Panc1 (cell line): ENCODE data around the gene DNAH3. TPM values are rescaled to one million over a fixed set of nuclear protein-coding genes. Genes with fewer than 3 reads are reported as not detected.

Experiments
- ATAC-seq: fragments of 200-7000 bp; cut with Tn5 transposase; 2 replicates; pipeline ENCODE4 v1.9.1; 2020; ENCODE audit warnings: mild to moderate bottlenecking, moderate library complexity
- BruUV-seq: library from RNA; stranded (reverse); fragments of 400-500 nt; replicated peaks from 2 replicates; lab custom pipeline; 2021; lab: Mats Ljungman, UMichigan
- CTCF ChIA-PET: fragments of 300-600 bp; sonication (Branson Sonifier 250); formaldehyde crosslinking; loops from one replicate; lab custom pipeline; 2022; ENCODE audit warnings: antibody characterized with exemption; lab: Charles Lee
- POLR2A ChIA-PET: fragments of 300-600 bp; sonication (Branson Sonifier 250); formaldehyde crosslinking; loops from one replicate; lab custom pipeline; 2022; ENCODE audit warnings: antibody characterized with exemption; lab: Charles Lee
- DNase-seq: peaks from one replicate; pipeline ENCODE4 v3.0.0-alpha.2; 2010; ENCODE audit warnings: low read depth, low spot score
- H3K27ac ChIP-seq: 2 replicates; pipeline ENCODE4 v1.5.1; 2011; ENCODE audit warnings: mild to moderate bottlenecking, low read length, inconsistent platforms
- H3K27me3 ChIP-seq: fragments of 200-500 bp; sonication (Bioruptor generic); 2 replicates; pipeline ENCODE4 v1.6.0; 2014; ENCODE audit warnings: low read length, inconsistent platforms; ENCODE audit not compliant: control insufficient read depth, insufficient read depth
- H3K36me3 ChIP-seq: fragments of 200-500 bp; sonication (Bioruptor generic); 2 replicates; pipeline ENCODE4 v1.5.1; 2014; ENCODE audit warnings: inconsistent platforms, mild to moderate bottlenecking, low read length, moderate library complexity; ENCODE audit not compliant: control insufficient read depth, insufficient read depth
- H3K4me1 ChIP-seq: 2 replicates; pipeline ENCODE4 v1.5.1; 2011; ENCODE audit warnings: inconsistent platforms, mild to moderate bottlenecking, low read length, moderate library complexity; ENCODE audit not compliant: control insufficient read depth, insufficient read depth
- H3K4me3 ChIP-seq, 2 experiments: 2 replicates each; pipeline ENCODE4 v1.5.1; 2011 to 2012; ENCODE audit warnings: low read depth in 2 of 2, low read length in 2 of 2, mild to moderate bottlenecking in 2 of 2, inconsistent platforms in 1 of 2, moderate library complexity in 1 of 2
- H3K9me3 ChIP-seq: fragments of 200-500 bp; sonication (Bioruptor generic); 2 replicates; pipeline ENCODE4 v1.5.1; 2014; ENCODE audit warnings: low read depth, mild to moderate bottlenecking, inconsistent platforms, low read length, moderate library complexity; ENCODE audit not compliant: control insufficient read depth, insufficient read depth
- POLR2AphosphoS5 ChIP-seq: IDR thresholded peaks from 2 replicates; pipeline ENCODE4 v1.6.1; 2012; ENCODE audit warnings: mild to moderate bottlenecking, low read depth, low read length, moderate library complexity
- SIN3A ChIP-seq: IDR thresholded peaks from 2 replicates; pipeline ENCODE4 v1.6.1; 2012; ENCODE audit warnings: low read depth, mild to moderate bottlenecking, low read length, moderate library complexity, borderline replicate concordance; ENCODE audit not compliant: insufficient read depth
- TCF7L2 ChIP-seq: IDR thresholded peaks from 2 replicates; pipeline ENCODE4 v1.6.1; 2011; ENCODE audit warnings: mild to moderate bottlenecking, low read depth, low read length, inconsistent platforms
- in situ Hi-C: cut with HindIII; loops from 2 replicates; pipeline ENCODE4 v1.10.0; 2016; ENCODE audit warnings: low sequenced_read_pairs, low pct_unique_long_range_greater_than_20kb
- intact Hi-C: fragments of 100-400 bp; cut with micrococcal nuclease; formaldehyde crosslinking; loops from one replicate; pipeline ENCODE4 v1.10.0; 2022; ENCODE audit not compliant: unreplicated experiment
- total RNA-seq: library from RNA; stranded (reverse); gene quantifications from one replicate; pipeline ENCODE4 v1.2.1, GENCODE V29; 2021; ENCODE audit not compliant: unreplicated experiment
- TF ChIP-seq, protein P1 (sequence below): fragments of 450-650 bp; IDR thresholded peaks from 2 replicates; pipeline ENCODE4 v1.5.1; 2017; ENCODE audit warnings: mild to moderate bottlenecking
- TF ChIP-seq, protein P2 (sequence below), 2 experiments: IDR thresholded peaks; 2 replicates each; pipeline ENCODE4 v1.6.1; 2011 to 2012; ENCODE audit warnings: low read depth in 2 of 2, control low read depth in 1 of 2, low read length in 1 of 2, mild to moderate bottlenecking in 1 of 2, moderate library complexity in 1 of 2; ENCODE audit not compliant: insufficient read depth in 1 of 2

The DNAH3 gene
- total RNA-seq, 1 experiment from 2014 or later, result 0.62 TPM

DNA sequence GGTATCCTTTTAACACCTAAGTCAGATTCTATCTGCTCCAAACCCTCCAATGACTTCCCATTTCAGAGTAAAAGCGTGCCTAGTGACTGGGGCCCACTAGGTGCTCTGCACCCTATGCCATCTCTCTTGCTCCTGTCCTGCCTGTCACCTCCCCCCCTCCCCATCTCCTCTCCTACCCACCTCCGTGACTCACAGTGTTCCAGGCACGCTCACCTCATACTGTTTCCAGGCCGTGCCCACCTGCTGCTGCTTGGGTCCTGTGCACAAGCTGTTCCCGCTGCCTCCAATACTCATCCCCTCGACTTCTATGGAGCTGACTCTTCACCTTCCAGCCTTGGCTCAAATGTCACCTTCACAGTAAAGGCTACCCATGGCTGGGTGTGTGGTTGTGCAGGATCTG is 21.7 kb downstream of the DNAH3 start:
- DNase-seq, result no peak
- intact Hi-C loops (no loop called here), in situ Hi-C loops (no loop called here)
- POLR2A ChIA-PET, result no interaction called here
- Histone ChIP-seq H3K4me3 (no peak overlapping the region), H3K4me1 (no peaks in the 10 kb centered on the region), H3K36me3 (no peaks in the 10 kb centered on the region), H3K9me3 (no peaks in the 10 kb centered on the region), H3K27me3 (peaks cover 16% of the 10 kb centered on the region), H3K27ac (no peak overlapping the region)
- no peak for ATAC-seq
- no TSS peak for BruUV-seq
- CTCF ChIA-PET, result interaction anchor here (0.5 to 0.6 kb wide), 2 partner anchors 44 to 128 kb away, joined by 4 to 6 read pairs; no protein-coding TSS in a partner anchor
- no peak for TF ChIP-seq POLR2AphosphoS5
- TF ChIP-seq SIN3A, result no peak
- TF ChIP-seq, protein P1, sequence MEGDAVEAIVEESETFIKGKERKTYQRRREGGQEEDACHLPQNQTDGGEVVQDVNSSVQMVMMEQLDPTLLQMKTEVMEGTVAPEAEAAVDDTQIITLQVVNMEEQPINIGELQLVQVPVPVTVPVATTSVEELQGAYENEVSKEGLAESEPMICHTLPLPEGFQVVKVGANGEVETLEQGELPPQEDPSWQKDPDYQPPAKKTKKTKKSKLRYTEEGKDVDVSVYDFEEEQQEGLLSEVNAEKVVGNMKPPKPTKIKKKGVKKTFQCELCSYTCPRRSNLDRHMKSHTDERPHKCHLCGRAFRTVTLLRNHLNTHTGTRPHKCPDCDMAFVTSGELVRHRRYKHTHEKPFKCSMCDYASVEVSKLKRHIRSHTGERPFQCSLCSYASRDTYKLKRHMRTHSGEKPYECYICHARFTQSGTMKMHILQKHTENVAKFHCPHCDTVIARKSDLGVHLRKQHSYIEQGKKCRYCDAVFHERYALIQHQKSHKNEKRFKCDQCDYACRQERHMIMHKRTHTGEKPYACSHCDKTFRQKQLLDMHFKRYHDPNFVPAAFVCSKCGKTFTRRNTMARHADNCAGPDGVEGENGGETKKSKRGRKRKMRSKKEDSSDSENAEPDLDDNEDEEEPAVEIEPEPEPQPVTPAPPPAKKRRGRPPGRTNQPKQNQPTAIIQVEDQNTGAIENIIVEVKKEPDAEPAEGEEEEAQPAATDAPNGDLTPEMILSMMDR, result no peak
- TF ChIP-seq TCF7L2, result no peak
- TF ChIP-seq, protein P2, sequence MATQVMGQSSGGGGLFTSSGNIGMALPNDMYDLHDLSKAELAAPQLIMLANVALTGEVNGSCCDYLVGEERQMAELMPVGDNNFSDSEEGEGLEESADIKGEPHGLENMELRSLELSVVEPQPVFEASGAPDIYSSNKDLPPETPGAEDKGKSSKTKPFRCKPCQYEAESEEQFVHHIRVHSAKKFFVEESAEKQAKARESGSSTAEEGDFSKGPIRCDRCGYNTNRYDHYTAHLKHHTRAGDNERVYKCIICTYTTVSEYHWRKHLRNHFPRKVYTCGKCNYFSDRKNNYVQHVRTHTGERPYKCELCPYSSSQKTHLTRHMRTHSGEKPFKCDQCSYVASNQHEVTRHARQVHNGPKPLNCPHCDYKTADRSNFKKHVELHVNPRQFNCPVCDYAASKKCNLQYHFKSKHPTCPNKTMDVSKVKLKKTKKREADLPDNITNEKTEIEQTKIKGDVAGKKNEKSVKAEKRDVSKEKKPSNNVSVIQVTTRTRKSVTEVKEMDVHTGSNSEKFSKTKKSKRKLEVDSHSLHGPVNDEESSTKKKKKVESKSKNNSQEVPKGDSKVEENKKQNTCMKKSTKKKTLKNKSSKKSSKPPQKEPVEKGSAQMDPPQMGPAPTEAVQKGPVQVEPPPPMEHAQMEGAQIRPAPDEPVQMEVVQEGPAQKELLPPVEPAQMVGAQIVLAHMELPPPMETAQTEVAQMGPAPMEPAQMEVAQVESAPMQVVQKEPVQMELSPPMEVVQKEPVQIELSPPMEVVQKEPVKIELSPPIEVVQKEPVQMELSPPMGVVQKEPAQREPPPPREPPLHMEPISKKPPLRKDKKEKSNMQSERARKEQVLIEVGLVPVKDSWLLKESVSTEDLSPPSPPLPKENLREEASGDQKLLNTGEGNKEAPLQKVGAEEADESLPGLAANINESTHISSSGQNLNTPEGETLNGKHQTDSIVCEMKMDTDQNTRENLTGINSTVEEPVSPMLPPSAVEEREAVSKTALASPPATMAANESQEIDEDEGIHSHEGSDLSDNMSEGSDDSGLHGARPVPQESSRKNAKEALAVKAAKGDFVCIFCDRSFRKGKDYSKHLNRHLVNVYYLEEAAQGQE (IDR thresholded peaks at IDR 0.05; ENCODE audit: insufficient read depth in 1 of 2, low read depth in 2 of 2, low read length in 1 of 2), result no peak

DNA sequence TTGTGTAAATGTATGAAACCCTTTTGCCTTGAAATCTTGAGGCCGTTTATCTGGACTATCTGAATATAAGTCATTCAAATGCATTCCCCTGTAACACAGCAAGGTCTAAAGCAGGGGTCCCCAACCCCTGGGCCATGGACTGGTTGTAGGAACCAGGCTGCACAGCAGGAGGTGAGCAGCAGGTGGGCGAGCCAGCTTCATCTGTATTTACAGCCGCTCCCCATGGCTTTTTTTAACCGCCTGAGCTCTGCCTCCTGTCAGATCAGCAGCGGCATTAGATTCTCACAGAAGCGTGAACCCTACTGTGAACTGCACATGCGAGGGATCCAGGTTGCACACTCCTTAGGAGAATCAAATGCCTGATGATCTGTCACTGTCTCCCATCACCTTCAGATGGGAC is 24.1 kb downstream of the DNAH3 start:
- H3K27ac ChIP-seq, result no peak overlapping the region
- TF ChIP-seq, protein P2 (IDR thresholded peaks at IDR 0.05; ENCODE audit: insufficient read depth in 1 of 2, low read depth in 2 of 2, low read length in 1 of 2), result no peak
- TF ChIP-seq, protein P1, result no peak
- TF ChIP-seq SIN3A, result no peak
- TF ChIP-seq POLR2AphosphoS5, result no peak
- TF ChIP-seq TCF7L2, result no peak
- no peak for DNase-seq
- no TSS peak for BruUV-seq
- H3K9me3 ChIP-seq, result no peaks in the 10 kb centered on the region
- H3K27me3 ChIP-seq, result peaks cover 13% of the 10 kb centered on the region; the same call in 1 of the 2 replicates
- no peaks in the 10 kb centered on the region for H3K36me3 ChIP-seq
- intact Hi-C loops, result no loop called here
- ChIA-PET CTCF (no interaction called here), POLR2A (no interaction called here)
- no peak overlapping the region for H3K4me3 ChIP-seq
- in situ Hi-C loops, result no loop called here
- no peak for ATAC-seq
- no peaks in the 10 kb centered on the region for H3K4me1 ChIP-seq
